ENCODE measurements around the gene TEX264.
"Not testable (repeated sequence)": the region's sequence is repeated elsewhere in the genome, so short reads cannot be mapped to it uniquely, and the experiment has no call there.

The TEX264 gene

DNA sequence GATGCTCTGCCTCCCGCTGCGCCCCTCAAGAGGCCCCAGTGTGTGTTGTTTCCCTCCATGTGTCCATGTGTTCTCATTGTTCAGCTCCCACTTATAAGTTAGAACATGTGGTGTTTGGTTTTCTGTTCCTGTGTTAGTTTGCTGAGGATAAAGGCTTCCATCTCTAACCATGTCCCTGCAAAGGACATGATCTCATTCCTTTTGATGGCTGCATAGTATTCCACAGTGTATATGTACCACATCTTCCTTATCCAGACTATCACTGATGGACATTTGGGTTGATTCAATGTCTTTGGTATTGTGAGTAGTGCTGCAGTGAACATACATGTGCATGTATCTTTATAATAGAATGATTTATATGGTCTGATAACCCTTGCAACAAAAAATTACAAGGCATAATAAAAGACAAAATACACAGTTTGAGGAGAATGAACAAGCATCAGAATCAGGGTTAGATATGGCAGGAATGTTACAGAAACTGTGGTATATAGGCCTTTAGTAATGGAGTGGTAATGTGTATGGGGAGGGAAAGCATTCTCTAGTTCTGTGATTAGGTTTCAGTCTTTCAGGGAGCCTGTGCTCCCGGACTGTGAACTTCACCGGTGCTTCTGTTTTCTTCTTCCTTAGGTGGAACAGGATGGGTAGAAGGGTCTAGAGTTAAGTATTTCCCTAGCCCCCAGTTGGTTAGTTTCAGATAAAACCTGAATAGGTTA, 63.0 kb downstream of the TEX264 start:
- Histone ChIP-seq H3K27me3 (ENCODE audit: control insufficient read depth, insufficient read depth, low read length) (no peaks in the 10 kb centered on the region; the same call in 1 of the 2 replicates), H3K36me3 (ENCODE audit: control insufficient read depth, insufficient read depth, low read length) (no peaks in the 10 kb centered on the region), H3K4me1 (ENCODE audit: control insufficient read depth, insufficient read depth, low read length) (peaks cover 16% of the 10 kb centered on the region), H3K9me3 (ENCODE audit: control insufficient read depth, insufficient read depth, low read length) (no peaks in the 10 kb centered on the region), H3K9ac (ENCODE audit: low read depth, low read length) (no peak overlapping the region), H3K27ac (ENCODE audit: low read depth, low read length) (no peak overlapping the region), H3K4me3 (ENCODE audit: low read depth, low read length) (no peak overlapping the region)

GRCh38 chr3:51734572-51734907, 63.5 kb downstream of the TEX264 start:
- H3K9me3 ChIP-seq (ENCODE audit: control insufficient read depth, insufficient read depth, low read length), result no peaks in the 10 kb centered on the region
- no peaks in the 10 kb centered on the region; the same call in 1 of the 2 replicates for H3K27me3 ChIP-seq (ENCODE audit: control insufficient read depth, insufficient read depth, low read length)
- no peaks in the 10 kb centered on the region for H3K36me3 ChIP-seq (ENCODE audit: control insufficient read depth, insufficient read depth, low read length)
- H3K27ac ChIP-seq (ENCODE audit: low read depth, low read length), result no peak overlapping the region
- no peak overlapping the region for H3K9ac ChIP-seq (ENCODE audit: low read depth, low read length)
- no peak overlapping the region for H3K4me3 ChIP-seq (ENCODE audit: low read depth, low read length)
- H3K4me1 ChIP-seq (ENCODE audit: control insufficient read depth, insufficient read depth, low read length), result peaks cover 21% of the 10 kb centered on the region

- no peak overlapping the region for H3K27ac ChIP-seq (ENCODE audit: low read depth, low read length)
- no peak overlapping the region for H3K9ac ChIP-seq (ENCODE audit: low read depth, low read length)
- H3K27me3 ChIP-seq (ENCODE audit: control insufficient read depth, insufficient read depth, low read length), result no peaks in the 10 kb centered on the region; the same call in 1 of the 2 replicates
- H3K9me3 ChIP-seq (ENCODE audit: control insufficient read depth, insufficient read depth, low read length), result no peaks in the 10 kb centered on the region
- H3K4me3 ChIP-seq (ENCODE audit: low read depth, low read length), result no peak overlapping the region
- no peaks in the 10 kb centered on the region for H3K36me3 ChIP-seq (ENCODE audit: control insufficient read depth, insufficient read depth, low read length)
- peaks cover 21% of the 10 kb centered on the region for H3K4me1 ChIP-seq (ENCODE audit: control insufficient read depth, insufficient read depth, low read length)
Measured at GRCh38 chr3:51735039-51735438, 64.0 kb downstream of the TEX264 start.

- H3K9ac ChIP-seq (ENCODE audit: low read depth, low read length), result no peak overlapping the region
- H3K27me3 ChIP-seq (ENCODE audit: control insufficient read depth, insufficient read depth, low read length), result no peaks in the 10 kb centered on the region; the same call in 1 of the 2 replicates
- H3K4me3 ChIP-seq (ENCODE audit: low read depth, low read length), result no peak overlapping the region
- H3K27ac ChIP-seq (ENCODE audit: low read depth, low read length), result no peak overlapping the region
- no peaks in the 10 kb centered on the region for H3K9me3 ChIP-seq (ENCODE audit: control insufficient read depth, insufficient read depth, low read length)
- peaks cover 21% of the 10 kb centered on the region for H3K4me1 ChIP-seq (ENCODE audit: control insufficient read depth, insufficient read depth, low read length)
- no peaks in the 10 kb centered on the region for H3K36me3 ChIP-seq (ENCODE audit: control insufficient read depth, insufficient read depth, low read length)
Measured at GRCh38 chr3:51735950-51736349, 64.9 kb downstream of the TEX264 start.

GRCh38 chr3:51739110-51739509, 68.1 kb downstream of the TEX264 start:
- H3K4me3 ChIP-seq (ENCODE audit: low read depth, low read length), result no peak overlapping the region
- H3K9ac ChIP-seq (ENCODE audit: low read depth, low read length), result no peak overlapping the region
- H3K4me1 ChIP-seq (ENCODE audit: control insufficient read depth, insufficient read depth, low read length), result peaks cover 20% of the 10 kb centered on the region
- no peaks in the 10 kb centered on the region; the same call in 1 of the 2 replicates for H3K27me3 ChIP-seq (ENCODE audit: control insufficient read depth, insufficient read depth, low read length)
- no peak overlapping the region for H3K27ac ChIP-seq (ENCODE audit: low read depth, low read length)
- no peaks in the 10 kb centered on the region for H3K36me3 ChIP-seq (ENCODE audit: control insufficient read depth, insufficient read depth, low read length)
- no peaks in the 10 kb centered on the region for H3K9me3 ChIP-seq (ENCODE audit: control insufficient read depth, insufficient read depth, low read length)

- peaks cover 12% of the 10 kb centered on the region for H3K4me1 ChIP-seq (ENCODE audit: control insufficient read depth, insufficient read depth, low read length)
- not testable (repeated sequence) for H3K9ac ChIP-seq (ENCODE audit: low read depth, low read length); H3K36me3 ChIP-seq (ENCODE audit: control insufficient read depth, insufficient read depth, low read length); H3K4me3 ChIP-seq (ENCODE audit: low read depth, low read length); H3K27ac ChIP-seq (ENCODE audit: low read depth, low read length); H3K9me3 ChIP-seq (ENCODE audit: control insufficient read depth, insufficient read depth, low read length); H3K27me3 ChIP-seq (ENCODE audit: control insufficient read depth, insufficient read depth, low read length)
Measured at GRCh38 chr3:51742320-51742719, 71.3 kb downstream of the TEX264 start.

GRCh38 chr3:51742978-51743377, 71.9 kb downstream of the TEX264 start:
- not testable (repeated sequence) for H3K27ac ChIP-seq (ENCODE audit: low read depth, low read length); H3K9me3 ChIP-seq (ENCODE audit: control insufficient read depth, insufficient read depth, low read length); H3K36me3 ChIP-seq (ENCODE audit: control insufficient read depth, insufficient read depth, low read length); H3K27me3 ChIP-seq (ENCODE audit: control insufficient read depth, insufficient read depth, low read length); H3K9ac ChIP-seq (ENCODE audit: low read depth, low read length); H3K4me3 ChIP-seq (ENCODE audit: low read depth, low read length)
- H3K4me1 ChIP-seq (ENCODE audit: control insufficient read depth, insufficient read depth, low read length), result peaks cover 12% of the 10 kb centered on the region

- Histone ChIP-seq H3K4me3 (ENCODE audit: low read depth, low read length) (no peak overlapping the region), H3K27ac (ENCODE audit: low read depth, low read length) (no peak overlapping the region), H3K27me3 (ENCODE audit: control insufficient read depth, insufficient read depth, low read length) (no peaks in the 10 kb centered on the region), H3K9ac (ENCODE audit: low read depth, low read length) (no peak overlapping the region), H3K36me3 (ENCODE audit: control insufficient read depth, insufficient read depth, low read length) (no peaks in the 10 kb centered on the region), H3K4me1 (ENCODE audit: control insufficient read depth, insufficient read depth, low read length) (no peaks in the 10 kb centered on the region), H3K9me3 (ENCODE audit: control insufficient read depth, insufficient read depth, low read length) (peaks cover 4% of the 10 kb centered on the region; the same call in 1 of the 2 replicates)
Measured at GRCh38 chr3:51747840-51748239, 76.8 kb downstream of the TEX264 start.

GRCh38 chr3:51748327-51748726, 77.3 kb downstream of the TEX264 start:
- H3K4me1 ChIP-seq (ENCODE audit: control insufficient read depth, insufficient read depth, low read length), result no peaks in the 10 kb centered on the region
- no peaks in the 10 kb centered on the region for H3K27me3 ChIP-seq (ENCODE audit: control insufficient read depth, insufficient read depth, low read length)
- H3K27ac ChIP-seq (ENCODE audit: low read depth, low read length), result no peak overlapping the region
- no peak overlapping the region for H3K4me3 ChIP-seq (ENCODE audit: low read depth, low read length)
- no peak overlapping the region for H3K9ac ChIP-seq (ENCODE audit: low read depth, low read length)
- H3K9me3 ChIP-seq (ENCODE audit: control insufficient read depth, insufficient read depth, low read length), result peaks cover 4% of the 10 kb centered on the region; the same call in 1 of the 2 replicates
- H3K36me3 ChIP-seq (ENCODE audit: control insufficient read depth, insufficient read depth, low read length), result no peaks in the 10 kb centered on the region

GRCh38 chr3:51750878-51751277, 79.8 kb downstream of the TEX264 start:
- Histone ChIP-seq H3K27ac (ENCODE audit: low read depth, low read length) (no peak overlapping the region), H3K27me3 (ENCODE audit: control insufficient read depth, insufficient read depth, low read length) (no peaks in the 10 kb centered on the region), H3K9me3 (ENCODE audit: control insufficient read depth, insufficient read depth, low read length) (peaks cover 5% of the 10 kb centered on the region; the same call in 1 of the 2 replicates)

DNA sequence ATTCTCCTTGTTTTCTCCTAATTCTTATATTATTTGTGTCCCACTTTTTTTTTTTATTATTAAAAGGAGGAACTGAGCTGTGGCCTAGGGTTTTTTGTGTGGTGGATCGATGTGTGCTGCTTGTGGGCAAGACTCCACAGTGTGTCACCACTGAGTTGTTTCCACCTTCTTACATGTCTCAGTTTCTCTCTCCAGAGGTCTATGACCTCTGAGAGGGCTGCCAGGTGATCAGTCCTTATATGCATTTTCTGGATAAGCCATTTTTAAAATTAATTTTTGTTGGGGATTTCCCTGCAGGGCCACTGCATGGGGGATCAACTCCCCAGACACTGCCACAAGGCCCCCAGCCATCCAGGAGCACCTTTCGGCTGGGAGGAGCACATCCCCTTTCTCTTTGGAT, 80.2 kb downstream of the TEX264 start:
- H3K9ac ChIP-seq (ENCODE audit: low read depth, low read length), result no peak overlapping the region

More at GRCh38 chr3:51750878-51751277, 79.8 kb downstream of the TEX264 start:
- Histone ChIP-seq H3K36me3 (ENCODE audit: control insufficient read depth, insufficient read depth, low read length) (no peaks in the 10 kb centered on the region), H3K4me1 (ENCODE audit: control insufficient read depth, insufficient read depth, low read length) (peaks cover 3% of the 10 kb centered on the region; the same call in 1 of the 2 replicates), H3K4me3 (ENCODE audit: low read depth, low read length) (no peak overlapping the region), H3K9ac (ENCODE audit: low read depth, low read length) (no peak overlapping the region)

More for the DNA sequence above, 80.2 kb downstream of the TEX264 start:
- no peak overlapping the region for H3K4me3 ChIP-seq (ENCODE audit: low read depth, low read length)
- H3K27me3 ChIP-seq (ENCODE audit: control insufficient read depth, insufficient read depth, low read length), result no peaks in the 10 kb centered on the region
- H3K36me3 ChIP-seq (ENCODE audit: control insufficient read depth, insufficient read depth, low read length), result no peaks in the 10 kb centered on the region
- peaks cover 3% of the 10 kb centered on the region; the same call in 1 of the 2 replicates for H3K4me1 ChIP-seq (ENCODE audit: control insufficient read depth, insufficient read depth, low read length)
- no peak overlapping the region for H3K27ac ChIP-seq (ENCODE audit: low read depth, low read length)
- peaks cover 7% of the 10 kb centered on the region; the same call in 1 of the 2 replicates for H3K9me3 ChIP-seq (ENCODE audit: control insufficient read depth, insufficient read depth, low read length)
